Vagina (tissue), 2 donors: ENCODE measurements around the gene SLC22A13.

ENCODE experiments used
- CTCF ChIP-seq, 3 experiments: fragments of 450-650 bp in 2 of 3; fragments of 200-600 bp in 1 of 3; sonication (generic) in 1 of 3; IDR thresholded peaks; one replicate each; pipeline ENCODE4 v1.5.1; 2017 to 2019; ENCODE audit warnings: antibody characterized with exemption in 3 of 3, mild to moderate bottlenecking in 2 of 3, moderate library complexity in 2 of 3
- POLR2AphosphoS5 ChIP-seq, 2 donors: sonication (generic); formaldehyde crosslinking; IDR thresholded peaks; one replicate each; pipeline ENCODE4 v1.9.0; 2017; ENCODE audit warnings: antibody characterized with exemption in 2 of 2, mild to moderate bottlenecking in 2 of 2, low read depth in 1 of 2; ENCODE audit not compliant: insufficient read depth in 1 of 2

GRCh38 chr3:38222032-38222634, 43.5 kb upstream of the SLC22A13 start:
- no peak for TF ChIP-seq CTCF (IDR thresholded peaks at IDR 0.05)
- no peak for TF ChIP-seq POLR2AphosphoS5 (IDR thresholded peaks at IDR 0.05; ENCODE audit: insufficient read depth in 1 of 2, low read depth in 1 of 2)
